GM21737 (cell line): ENCODE measurements around the gene CENPK.
"Not testable (repeated sequence)": the region's sequence is repeated elsewhere in the genome, so short reads cannot be mapped to it uniquely, and the experiment has no call there.

Experiments used
- ATAC-seq: cut with Tn5 transposase; IDR thresholded peaks from one replicate; pipeline ENCODE4 v1.9.1; 2021; ENCODE audit warnings: mild to moderate bottlenecking, moderate library complexity; ENCODE audit not compliant: unreplicated experiment

CENPK gene, protein sequence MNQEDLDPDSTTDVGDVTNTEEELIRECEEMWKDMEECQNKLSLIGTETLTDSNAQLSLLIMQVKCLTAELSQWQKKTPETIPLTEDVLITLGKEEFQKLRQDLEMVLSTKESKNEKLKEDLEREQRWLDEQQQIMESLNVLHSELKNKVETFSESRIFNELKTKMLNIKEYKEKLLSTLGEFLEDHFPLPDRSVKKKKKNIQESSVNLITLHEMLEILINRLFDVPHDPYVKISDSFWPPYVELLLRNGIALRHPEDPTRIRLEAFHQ

GRCh38 chr5:65562731-65563701, at the start of gene CENPK, which contains the start of gene PPWD1:
Gene CENPK, minus strand, starts transcription at chr5:65563168. Its CDS starts 8,261 bp downstream, at chr5:65554907.
Gene PPWD1, plus strand, starts transcription at chr5:65563296. Its CDS starts 15 bp downstream, at chr5:65563311.
- peak; percentile 98 for ATAC-seq

GRCh38 chr5:65612298-65612907, 49.4 kb upstream of the CENPK start:
- ATAC-seq, result no peak

DNA sequence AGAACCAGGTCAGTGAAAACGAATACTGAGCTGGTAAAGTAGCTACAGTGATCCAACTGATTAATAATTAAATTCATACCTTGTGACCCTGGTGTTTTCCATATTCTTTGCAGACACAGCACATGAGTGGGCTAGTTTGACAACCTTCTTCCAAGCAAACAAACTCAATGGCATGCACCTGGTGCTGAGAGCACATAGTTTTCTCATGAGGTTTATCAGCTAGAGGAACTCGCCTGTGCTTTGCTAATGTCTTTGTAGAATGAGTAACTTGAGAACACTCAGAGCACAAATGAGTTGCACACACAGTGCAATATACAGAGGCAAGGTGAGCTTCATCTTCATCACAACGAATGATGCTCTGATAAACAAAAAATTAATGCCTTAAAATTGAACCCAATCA, 48.6 kb upstream of the CENPK start:
- no peak for ATAC-seq

GRCh38 chr5:65601761-65602160, 38.8 kb upstream of the CENPK start:
- ATAC-seq, result not testable (repeated sequence)

GRCh38 chr5:65588694-65589093, 25.7 kb upstream of the CENPK start:
- ATAC-seq, result no peak

- ATAC-seq, result no peak
Measured at GRCh38 chr5:65577141-65577540, 14.2 kb upstream of the CENPK start.

- no peak for ATAC-seq
Measured at GRCh38 chr5:65570598-65571226, 7.7 kb upstream of the CENPK start.

DNA sequence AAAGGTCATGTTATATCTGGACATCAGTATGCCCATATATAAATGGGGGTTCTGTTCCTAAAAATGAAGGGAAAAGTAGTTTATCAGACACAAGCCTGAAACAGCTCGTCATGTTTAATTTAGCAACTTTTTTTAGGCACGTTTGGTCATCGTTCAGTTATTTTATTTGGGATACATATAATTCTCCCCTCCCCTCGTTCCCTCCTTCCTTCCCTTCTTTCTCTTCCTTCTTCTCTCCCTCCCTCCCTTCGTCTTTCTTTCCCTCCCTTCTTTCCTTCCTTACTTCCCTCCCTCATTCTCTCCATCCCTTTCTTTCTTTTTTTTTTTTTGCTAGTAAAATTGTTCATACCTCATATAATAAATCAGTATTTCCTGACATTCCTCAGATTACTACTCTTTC, 3.5 kb upstream of the CENPK start:
- no peak for ATAC-seq

DNA sequence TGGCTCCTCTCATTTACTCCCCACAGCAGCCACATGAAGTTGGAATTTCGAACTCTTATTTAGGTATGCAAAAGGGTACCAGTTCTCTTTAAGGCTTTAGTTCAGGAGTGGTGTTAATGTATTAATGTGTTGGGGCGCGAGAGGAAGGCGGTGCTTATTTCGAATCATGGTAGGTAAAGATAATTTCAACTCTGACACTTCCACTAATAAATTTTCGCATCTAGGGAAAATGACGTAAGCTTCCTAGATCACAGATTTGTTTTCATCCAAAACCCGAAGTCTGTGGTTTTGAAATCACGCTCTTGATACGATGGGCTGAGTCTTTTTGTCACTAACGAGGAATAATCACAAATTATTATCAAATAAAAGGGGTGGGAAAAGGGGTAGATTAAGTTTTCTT, 809 bp upstream of the CENPK start:
- ATAC-seq, result no peak

GRCh38 chr5:65556718-65557117, 6.2 kb downstream of the CENPK start:
- ATAC-seq, result no peak

- no peak for ATAC-seq
Measured at GRCh38 chr5:65556181-65556580, 6.8 kb downstream of the CENPK start.

DNA sequence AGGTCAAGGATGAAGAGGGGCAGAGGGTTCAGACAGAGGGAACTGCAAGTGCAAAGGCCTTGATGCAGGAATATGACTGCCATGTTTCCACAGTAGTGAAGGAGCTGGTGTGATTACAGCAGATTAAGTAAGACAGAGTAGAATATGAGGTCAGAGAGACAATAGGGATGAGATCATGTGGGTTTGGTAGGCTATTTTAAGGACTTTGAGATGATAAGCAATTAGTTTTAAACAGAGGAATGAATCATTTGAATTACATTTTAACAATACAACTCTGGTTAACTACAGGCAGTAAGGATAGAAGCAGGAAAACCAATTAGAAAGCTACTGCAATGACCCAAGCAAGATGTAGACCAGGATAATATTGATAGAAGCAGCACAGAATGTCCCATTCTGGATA, 7.7 kb downstream of the CENPK start:
- ATAC-seq, result no peak

GRCh38 chr5:65553941-65554340, 9.0 kb downstream of the CENPK start:
- no peak for ATAC-seq

- ATAC-seq, result no peak
Measured at GRCh38 chr5:65548281-65548680, 14.7 kb downstream of the CENPK start.

GRCh38 chr5:65546141-65546540, 16.8 kb downstream of the CENPK start:
- ATAC-seq, result no peak

DNA sequence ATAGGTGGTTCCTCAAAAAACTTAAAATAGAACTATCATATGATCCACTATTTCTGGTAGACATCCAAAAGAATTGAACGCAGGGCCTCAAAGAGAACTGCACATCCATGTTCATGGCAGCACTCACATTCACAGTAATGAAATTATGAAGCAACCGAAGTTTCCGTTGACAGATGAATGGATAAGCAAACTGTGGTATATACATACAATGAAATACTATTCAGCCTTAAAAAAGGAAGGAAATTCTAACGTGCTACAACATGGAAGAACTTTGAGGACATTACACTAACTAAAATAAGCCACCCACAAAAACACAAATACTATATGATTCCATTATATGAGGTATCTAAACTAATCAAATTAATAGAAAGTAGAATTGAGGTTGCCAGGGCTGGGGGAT, 18.5 kb downstream of the CENPK start:
- ATAC-seq, result no peak

- ATAC-seq, result no peak
Measured at GRCh38 chr5:65539827-65540226, 23.1 kb downstream of the CENPK start.

GRCh38 chr5:65535529-65535987, 27.4 kb downstream of the CENPK start:
- ATAC-seq, result no peak

DNA sequence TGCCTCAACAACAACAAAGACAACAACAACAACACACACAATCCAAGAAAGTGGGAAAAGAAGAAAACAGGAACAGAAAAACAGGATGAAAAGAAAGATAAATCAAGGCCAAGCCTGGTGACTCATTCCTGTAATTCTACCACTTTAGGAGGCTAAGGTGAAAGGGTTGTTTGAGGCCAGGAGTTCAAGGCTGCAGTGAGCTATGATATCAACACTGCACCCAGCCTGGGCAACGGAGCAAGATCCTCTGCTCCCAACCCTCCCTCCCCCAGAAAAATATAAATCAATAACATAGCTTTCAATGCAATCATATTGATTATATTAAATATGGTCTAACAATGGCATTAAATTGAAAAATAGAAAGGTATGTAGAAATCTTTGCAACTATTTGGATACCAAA, 32.1 kb downstream of the CENPK start:
- no peak for ATAC-seq

GRCh38 chr5:65525726-65526125, 37.2 kb downstream of the CENPK start:
- ATAC-seq, result no peak
